Activated CD8-positive, alpha-beta T cell treated with anti-CD3 and anti-CD28 coated beads for 36 hours (primary cell): ENCODE data around the gene ZBTB12. TPM values are rescaled to one million over a fixed set of nuclear protein-coding genes. Genes with fewer than 3 reads are reported as not detected.

ENCODE experiments used
- ATAC-seq: fragments of 200-7000 bp; cut with Tn5 transposase; one replicate; pipeline ENCODE4 v1.10.0; 2021; ENCODE audit warnings: mild to moderate bottlenecking, moderate library complexity
- CTCF ChIA-PET: fragments of 350-600 bp; sonication (Branson Sonifier 250); formaldehyde crosslinking; loops from one replicate; lab custom pipeline; 2021; ENCODE audit warnings: antibody characterized with exemption; lab: Charles Lee
- POLR2A ChIA-PET: fragments of 350-600 bp; sonication (Branson Sonifier 250); formaldehyde crosslinking; loops from one replicate; lab custom pipeline; 2021; ENCODE audit warnings: antibody characterized with exemption; lab: Charles Lee
- DNase-seq: peaks from one replicate; pipeline ENCODE4 v3.0.0-alpha.2; 2020
- H3K27ac Mint-ChIP-seq: one replicate; pipeline ENCODE4 v1.8.0; 2021; ENCODE audit warnings: mild to moderate bottlenecking, mixed read lengths
- H3K27me3 Mint-ChIP-seq: one replicate; pipeline ENCODE4 v1.8.0; 2021; ENCODE audit warnings: mixed read lengths
- H3K36me3 Mint-ChIP-seq: one replicate; pipeline ENCODE4 v1.8.0; 2021; ENCODE audit warnings: low read depth, mixed read lengths
- H3K4me1 Mint-ChIP-seq: one replicate; pipeline ENCODE4 v1.8.0; 2021; ENCODE audit warnings: low read depth, mixed read lengths
- H3K4me3 Mint-ChIP-seq: one replicate; pipeline ENCODE4 v1.8.0; 2021; ENCODE audit warnings: mild to moderate bottlenecking, moderate library complexity, mixed read lengths
- H3K9me3 Mint-ChIP-seq: one replicate; pipeline ENCODE4 v1.8.0; 2021; ENCODE audit warnings: mixed read lengths
- intact Hi-C: fragments of 100-400 bp; cut with micrococcal nuclease; formaldehyde crosslinking; loops from one replicate; pipeline ENCODE4 v1.10.0; 2022
- total RNA-seq, 2 experiments: library from RNA; stranded (reverse); gene quantifications; one replicate each; pipeline ENCODE4 v1.2.3, GENCODE V29; 2021
- TF ChIP-seq, protein P1 (sequence below): fragments of 200-600 bp; IDR thresholded peaks from one replicate; pipeline ENCODE4 v1.8.0; 2022; ENCODE audit warnings: antibody characterized with exemption, mild to moderate bottlenecking

ZBTB12 gene
- total RNA-seq, 2 experiments from 2014 or later: 1.8 to 2.1 TPM

GRCh38 chr6:31878726-31879125 is 23.2 kb downstream of the ZBTB12 start, which contains the start of gene SLC44A4:
SLC44A4 (minus strand) TSS chr6:31878997; CDS start chr6:31878980, 17 bp downstream.
- H3K4me1 Mint-ChIP-seq: no peaks in the 10 kb centered on the region
- ChIA-PET CTCF (no interaction called here), POLR2A (interaction anchor here (1.0 kb wide), 1 partner anchor 73 kb away, joined by 3 read pairs; no protein-coding TSS in a partner anchor)
- peaks cover 32% of the 10 kb centered on the region for H3K36me3 Mint-ChIP-seq
- no peaks in the 10 kb centered on the region for H3K9me3 Mint-ChIP-seq
- no peak for DNase-seq
- TF ChIP-seq, protein P1, sequence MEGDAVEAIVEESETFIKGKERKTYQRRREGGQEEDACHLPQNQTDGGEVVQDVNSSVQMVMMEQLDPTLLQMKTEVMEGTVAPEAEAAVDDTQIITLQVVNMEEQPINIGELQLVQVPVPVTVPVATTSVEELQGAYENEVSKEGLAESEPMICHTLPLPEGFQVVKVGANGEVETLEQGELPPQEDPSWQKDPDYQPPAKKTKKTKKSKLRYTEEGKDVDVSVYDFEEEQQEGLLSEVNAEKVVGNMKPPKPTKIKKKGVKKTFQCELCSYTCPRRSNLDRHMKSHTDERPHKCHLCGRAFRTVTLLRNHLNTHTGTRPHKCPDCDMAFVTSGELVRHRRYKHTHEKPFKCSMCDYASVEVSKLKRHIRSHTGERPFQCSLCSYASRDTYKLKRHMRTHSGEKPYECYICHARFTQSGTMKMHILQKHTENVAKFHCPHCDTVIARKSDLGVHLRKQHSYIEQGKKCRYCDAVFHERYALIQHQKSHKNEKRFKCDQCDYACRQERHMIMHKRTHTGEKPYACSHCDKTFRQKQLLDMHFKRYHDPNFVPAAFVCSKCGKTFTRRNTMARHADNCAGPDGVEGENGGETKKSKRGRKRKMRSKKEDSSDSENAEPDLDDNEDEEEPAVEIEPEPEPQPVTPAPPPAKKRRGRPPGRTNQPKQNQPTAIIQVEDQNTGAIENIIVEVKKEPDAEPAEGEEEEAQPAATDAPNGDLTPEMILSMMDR: no peak
- no peaks in the 10 kb centered on the region for H3K27me3 Mint-ChIP-seq
- no peak for ATAC-seq
- no peak within 1 kb of the TSS for H3K4me3 Mint-ChIP-seq
- intact Hi-C loops: no loop called here
- H3K27ac Mint-ChIP-seq: no peak within 1 kb of the TSS

- TF ChIP-seq, protein P1: no peak
- Mint-ChIP-seq H3K36me3 (peaks cover 29% of the 10 kb centered on the region), H3K4me1 (no peaks in the 10 kb centered on the region), H3K4me3 (no peak overlapping the region), H3K27ac (no peak overlapping the region), H3K27me3 (no peaks in the 10 kb centered on the region), H3K9me3 (no peaks in the 10 kb centered on the region)
- ATAC-seq: no peak
- ChIA-PET CTCF (no interaction called here), POLR2A (interaction anchor here (1.0 kb wide), 1 partner anchor 74 kb away, joined by 3 read pairs; no protein-coding TSS in a partner anchor)
- no peak for DNase-seq
- intact Hi-C loops: no loop called here
These were observed 23.7 kb downstream of the ZBTB12 start for GRCh38 chr6:31878222-31878621.

DNA sequence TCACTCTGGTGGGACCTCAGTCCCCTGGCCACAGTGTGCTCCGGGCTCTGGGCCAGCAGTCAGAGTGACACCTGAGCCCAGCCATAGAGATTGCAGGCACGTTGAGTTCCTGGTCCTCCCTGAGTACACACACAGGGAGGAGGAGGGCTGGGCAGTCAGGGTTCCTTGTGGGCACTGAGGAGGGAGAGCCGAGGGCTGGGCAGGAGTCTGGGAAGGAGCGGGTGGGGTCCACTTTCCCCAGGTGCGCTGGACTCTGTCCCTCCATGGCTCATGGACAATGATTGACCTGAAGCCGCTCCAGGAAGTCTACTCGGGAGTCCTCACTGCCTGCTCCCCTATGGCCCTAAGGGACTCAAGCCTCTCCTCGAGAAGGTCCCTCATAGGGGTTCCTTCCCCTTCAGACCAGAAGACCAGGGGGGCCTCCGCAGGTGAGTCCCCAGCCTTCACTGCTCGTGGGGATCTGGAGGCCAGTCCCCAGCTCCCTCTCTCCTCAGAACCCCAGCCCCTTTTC is 24.2 kb downstream of the ZBTB12 start:
- TF ChIP-seq, protein P1: no peak
- Mint-ChIP-seq H3K27ac (no peak overlapping the region), H3K9me3 (no peaks in the 10 kb centered on the region), H3K27me3 (no peaks in the 10 kb centered on the region), H3K4me3 (no peak overlapping the region), H3K4me1 (no peaks in the 10 kb centered on the region), H3K36me3 (peaks cover 24% of the 10 kb centered on the region)
- DNase-seq (no peak), ATAC-seq (no peak)
- ChIA-PET POLR2A (no interaction called here), CTCF (no interaction called here)
- intact Hi-C loops: no loop called here

GRCh38 chr6:31877125-31877650 is 24.7 kb downstream of the ZBTB12 start:
- Mint-ChIP-seq H3K27me3 (no peaks in the 10 kb centered on the region), H3K36me3 (peaks cover 18% of the 10 kb centered on the region), H3K4me3 (no peak overlapping the region), H3K4me1 (no peaks in the 10 kb centered on the region), H3K9me3 (no peaks in the 10 kb centered on the region), H3K27ac (no peak overlapping the region)
- no peak for DNase-seq
- POLR2A ChIA-PET: no interaction called here
- CTCF ChIA-PET: no interaction called here
- no peak for ATAC-seq
- intact Hi-C loops: no loop called here
- TF ChIP-seq, protein P1: no peak

DNA sequence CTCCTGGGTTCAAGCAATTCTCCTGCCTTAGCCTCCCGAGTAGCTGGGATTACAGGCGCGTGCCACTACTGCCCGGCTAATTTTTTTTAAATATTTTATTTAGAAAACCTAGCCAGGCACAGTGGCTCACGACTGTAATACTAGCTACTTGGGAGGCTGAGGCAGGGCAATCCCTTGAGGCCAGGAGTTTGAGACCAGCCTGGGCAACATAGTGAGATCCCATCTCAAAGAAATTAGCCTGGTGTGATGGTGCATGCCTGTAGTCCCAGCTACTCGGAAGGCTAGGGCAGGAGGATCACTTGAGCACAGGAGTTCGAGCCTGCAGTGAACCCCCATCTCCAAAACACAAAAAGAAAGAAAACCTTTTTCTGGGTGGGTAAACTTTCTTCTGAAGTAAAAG is 25.5 kb downstream of the ZBTB12 start:
- no peaks in the 10 kb centered on the region for H3K9me3 Mint-ChIP-seq
- H3K4me3 Mint-ChIP-seq: no peak overlapping the region
- POLR2A ChIA-PET: interaction anchor here (1.1 kb wide), 1 partner anchor 41 kb away, joined by 3 read pairs; no protein-coding TSS in a partner anchor
- intact Hi-C loops: no loop called here
- H3K4me1 Mint-ChIP-seq: no peaks in the 10 kb centered on the region
- H3K27me3 Mint-ChIP-seq: no peaks in the 10 kb centered on the region
- no peak for ATAC-seq
- H3K27ac Mint-ChIP-seq: no peak overlapping the region
- H3K36me3 Mint-ChIP-seq: peaks cover 13% of the 10 kb centered on the region
- TF ChIP-seq, protein P1: no peak
- CTCF ChIA-PET: no interaction called here
- no peak for DNase-seq
